Stimulated activated CD4-positive, alpha-beta T cell treated with anti-CD3 and anti-CD28 coated beads, TNF-alpha, amount 100 ng/mL, for 24 hours (primary cell): ENCODE results near the gene MMEL1.
"Not testable (repeated sequence)": the region's sequence is repeated elsewhere in the genome, so short reads cannot be mapped to it uniquely, and the experiment has no call there.

Source experiments
- DNase-seq, 3 experiments: peaks; one replicate each; pipeline ENCODE4 v3.0.0-alpha.2; 2020; ENCODE audit warnings: low read depth in 3 of 3

Gene MMEL1

DNA sequence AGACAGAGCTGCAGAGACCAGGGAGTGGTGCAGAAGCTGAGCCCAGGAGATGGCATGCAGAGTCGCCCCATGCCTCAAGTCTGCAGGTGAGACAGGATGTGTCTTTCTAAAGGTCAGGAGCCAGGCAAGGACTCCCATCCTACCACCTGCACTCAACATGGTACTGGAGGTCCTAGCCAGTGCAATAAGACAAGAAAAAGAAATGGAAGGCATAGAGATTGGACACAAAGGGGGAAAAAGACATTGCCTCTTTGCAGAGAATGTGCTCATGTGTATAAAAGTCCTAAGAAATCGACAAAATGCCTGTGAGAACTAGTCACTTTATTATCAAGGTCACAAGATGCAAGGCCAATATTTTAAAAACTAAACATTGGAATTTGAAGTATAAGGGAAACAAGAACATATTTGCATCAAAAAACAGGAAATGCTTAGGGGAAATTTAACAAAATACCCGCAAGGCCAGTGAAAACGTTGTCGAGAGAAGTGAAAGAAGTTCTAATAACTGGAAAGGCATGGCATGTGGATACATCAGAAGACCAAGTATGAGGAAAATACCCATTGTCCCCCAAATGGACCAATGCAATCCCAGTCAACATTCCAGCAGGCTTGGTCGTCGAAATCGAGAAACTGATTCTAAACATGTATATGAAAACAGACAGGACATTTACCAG lies 59.4 kb downstream of the MMEL1 start:
- DNase-seq = no peak

DNA sequence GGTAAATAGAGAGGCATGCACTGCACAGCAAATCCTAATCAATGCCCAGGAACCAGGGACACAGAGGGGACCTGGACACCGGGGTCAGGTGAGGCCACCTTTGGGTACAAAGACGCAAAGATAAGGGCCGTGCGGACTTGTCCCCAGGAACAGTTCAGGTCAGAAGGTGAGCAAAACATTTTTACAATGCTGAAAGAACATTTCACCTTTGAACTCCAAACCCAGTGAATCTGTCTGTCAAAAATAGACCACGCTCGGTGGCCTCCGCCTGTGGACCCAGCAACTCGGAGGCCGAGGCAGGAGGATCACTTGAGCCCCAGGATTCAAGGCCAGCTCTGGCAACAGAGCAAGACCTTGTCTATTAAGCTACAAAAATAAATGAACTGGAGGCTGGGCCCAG lies 61.5 kb downstream of the MMEL1 start:
- no peak for DNase-seq

DNA sequence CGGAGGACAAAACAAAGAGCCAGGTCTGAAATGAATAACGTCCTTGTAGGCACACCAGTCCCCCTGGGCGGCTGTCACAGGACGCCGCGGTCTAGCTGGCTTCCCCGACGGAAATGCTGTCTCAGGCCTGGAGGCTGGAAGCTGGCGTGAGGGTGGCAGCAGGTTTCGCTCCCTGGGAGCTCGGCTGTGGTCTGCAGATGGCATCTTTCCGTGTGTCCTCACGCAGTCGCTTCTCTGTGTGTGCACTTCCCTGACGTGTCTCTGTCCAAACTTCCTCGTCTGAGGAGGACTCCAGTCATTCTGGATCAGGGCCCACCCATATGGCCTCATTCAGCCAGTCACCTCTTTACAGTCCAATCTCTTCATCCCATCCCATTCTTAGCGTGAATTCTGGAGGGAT lies 62.5 kb downstream of the MMEL1 start:
- no peak for DNase-seq

DNA sequence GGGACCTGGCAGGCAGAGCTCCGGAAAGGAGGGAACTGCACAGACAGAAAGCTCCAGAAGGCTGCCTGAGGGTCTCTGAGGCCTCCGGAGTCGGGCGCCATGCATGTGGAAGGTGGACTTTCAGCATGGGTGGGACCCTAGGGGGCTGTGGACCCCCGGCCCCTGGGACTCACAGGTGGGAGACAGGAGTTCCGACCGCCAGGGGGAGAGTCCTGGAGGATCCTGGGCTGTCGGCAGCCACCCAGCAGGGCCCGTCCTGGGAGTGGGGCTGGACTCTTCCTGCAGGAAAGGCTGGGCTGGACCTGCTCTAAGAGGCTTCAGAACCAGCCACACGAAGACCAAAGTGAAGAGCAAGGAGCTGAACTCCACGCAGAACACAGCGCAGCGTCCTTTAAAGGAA lies 63.1 kb downstream of the MMEL1 start:
- not testable (repeated sequence) for DNase-seq

DNA sequence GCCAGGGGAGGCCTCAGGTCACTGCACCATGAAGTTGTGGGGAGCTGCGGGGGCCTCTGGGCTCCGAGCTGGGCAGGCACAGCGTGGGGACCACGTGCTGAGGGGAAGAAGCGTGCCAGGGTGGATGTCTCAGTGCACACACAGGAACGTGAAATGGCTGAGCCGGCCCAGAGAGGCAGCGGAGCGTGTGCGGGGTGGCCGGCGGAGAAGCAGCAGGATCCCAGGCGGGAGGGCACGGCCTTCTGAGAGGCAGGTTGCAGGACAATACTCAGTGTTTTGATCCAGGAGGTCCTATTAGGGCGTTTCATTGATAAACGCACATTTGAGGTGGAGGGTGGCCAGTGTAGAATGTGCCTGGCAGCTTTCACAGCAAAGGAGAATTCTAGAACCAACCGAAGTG lies 63.8 kb downstream of the MMEL1 start:
- no peak for DNase-seq

DNA sequence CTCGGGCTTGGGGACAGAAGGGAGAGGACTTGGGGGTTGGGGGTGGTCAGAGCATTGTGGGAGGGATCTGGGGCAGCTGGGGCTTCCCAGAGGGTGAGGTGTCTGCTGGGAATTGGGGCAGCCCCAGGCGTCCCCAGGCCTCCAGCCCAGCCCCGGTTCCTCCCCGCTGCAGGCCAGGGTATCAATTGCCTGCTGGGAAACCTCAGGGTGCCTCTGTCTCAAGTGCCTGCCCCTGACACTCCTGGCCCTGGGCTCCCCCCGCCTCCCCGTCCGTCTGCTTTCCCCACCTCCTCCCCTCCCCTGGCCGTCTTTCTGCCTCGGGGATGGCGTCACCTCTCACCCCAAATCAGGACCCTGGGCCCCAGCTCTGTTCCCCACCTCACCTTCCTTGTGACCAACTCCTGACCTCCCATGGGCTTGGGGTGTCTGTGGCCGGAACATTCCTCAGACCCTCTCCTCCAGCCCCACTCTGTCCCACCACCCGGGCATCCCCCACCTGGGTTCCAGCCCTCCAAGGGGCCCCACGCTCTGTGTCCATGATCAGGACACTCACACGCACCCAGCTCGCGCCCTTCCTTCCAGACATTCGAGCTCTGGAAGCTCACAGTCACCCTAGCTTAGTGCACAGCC lies 64.5 kb downstream of the MMEL1 start:
- not testable (repeated sequence) for DNase-seq

DNA sequence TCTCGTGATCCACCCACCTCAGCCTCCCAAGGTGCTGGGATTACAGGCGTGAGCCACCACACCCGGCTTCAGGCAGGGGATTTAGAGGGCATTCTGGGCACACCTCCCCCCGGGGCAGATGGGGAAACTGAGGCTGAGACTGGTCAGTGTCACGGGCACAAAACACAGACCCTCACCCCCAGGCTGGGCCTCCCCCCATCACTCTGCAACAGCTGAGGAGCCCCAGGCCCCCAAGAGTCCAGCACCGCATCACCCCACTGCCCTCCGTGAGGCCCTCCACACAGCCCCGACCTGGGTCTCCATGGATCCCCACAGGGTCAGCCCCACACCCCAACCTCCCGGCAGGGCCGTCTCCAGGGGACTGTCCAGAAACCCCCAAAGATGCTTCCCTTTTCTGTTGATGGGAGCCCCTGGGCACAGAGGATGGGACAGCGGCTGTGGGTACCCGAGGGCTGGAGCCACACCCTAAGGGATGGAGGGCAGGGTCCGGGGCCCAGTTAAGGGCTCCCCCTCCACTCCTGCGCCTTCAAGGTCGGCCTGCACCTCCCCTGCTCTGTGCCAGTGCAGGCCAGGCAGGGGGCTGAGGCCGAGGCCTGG lies 65.6 kb downstream of the MMEL1 start:
- no peak for DNase-seq

DNA sequence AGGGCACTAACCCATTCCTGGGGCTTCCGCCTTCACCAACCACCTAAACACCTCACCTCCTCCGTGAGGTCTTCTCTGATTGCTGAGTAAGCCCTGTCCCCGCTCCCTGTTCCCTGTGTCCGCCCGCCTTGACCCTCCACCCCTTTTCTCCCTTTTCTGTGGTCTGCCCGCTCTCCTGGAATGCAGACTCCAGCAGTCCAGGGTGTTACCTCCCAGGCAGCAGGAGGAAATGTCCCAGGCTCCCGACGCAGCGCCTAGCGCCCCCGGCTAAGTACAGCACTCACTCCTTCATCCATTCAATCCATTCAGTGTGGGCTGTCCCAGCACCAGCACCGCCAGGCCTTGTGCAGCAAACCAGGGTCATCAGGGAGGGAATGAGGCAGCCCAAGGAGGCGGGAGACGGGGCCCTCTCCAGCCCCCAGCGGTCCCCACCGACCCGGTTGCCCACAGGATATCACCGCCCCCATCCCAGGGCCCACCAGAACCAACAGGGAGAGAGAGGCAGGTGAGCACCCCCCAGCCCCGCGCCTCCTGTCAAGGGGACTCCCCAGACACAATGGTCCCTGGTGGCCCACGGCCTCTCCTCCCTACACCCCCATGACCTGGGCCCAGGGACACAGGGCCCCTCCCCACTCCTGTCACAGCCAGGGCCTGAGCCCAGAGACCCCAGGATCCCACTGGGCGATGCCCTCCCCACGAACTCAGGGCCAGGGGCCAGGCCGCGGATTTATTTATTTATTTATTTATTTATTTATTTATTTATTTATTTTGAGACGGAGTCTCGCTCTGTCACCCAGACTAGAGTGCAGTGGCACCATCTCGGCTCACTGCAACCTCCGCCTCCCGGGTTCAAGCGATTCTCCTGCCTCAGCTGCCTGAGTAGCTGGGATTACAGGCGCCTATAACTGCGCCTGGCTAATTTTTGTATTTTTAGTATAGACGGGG lies 66.4 kb downstream of the MMEL1 start:
- no peak for DNase-seq

DNA sequence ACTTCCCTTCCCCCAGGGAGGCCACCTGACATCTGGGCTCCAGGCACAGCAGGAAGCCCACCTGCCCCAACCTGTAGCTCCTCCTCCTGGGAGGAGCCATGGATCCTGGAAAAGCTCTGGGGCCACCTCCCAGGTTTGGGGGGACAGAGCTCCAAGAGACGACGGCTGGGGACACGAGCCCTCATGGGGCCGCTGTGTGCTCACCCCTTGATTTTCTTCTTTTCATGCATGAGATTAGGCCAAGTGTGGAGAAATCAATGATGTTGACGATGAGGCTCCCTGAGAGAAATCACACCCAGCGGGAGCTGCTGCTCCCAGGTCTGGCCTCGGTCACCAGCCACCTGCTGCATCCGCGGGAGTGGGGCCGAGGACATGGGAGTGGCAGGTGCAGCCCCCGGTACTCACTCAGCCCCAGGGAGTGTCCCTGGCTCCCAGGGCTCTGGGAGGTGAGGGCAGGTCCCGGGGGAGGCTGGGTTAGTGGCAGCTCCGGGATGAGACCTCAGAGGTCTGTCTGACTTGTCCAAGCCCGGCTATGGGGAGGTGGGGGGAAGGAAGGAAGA lies 67.9 kb downstream of the MMEL1 start:
- no peak for DNase-seq

DNA sequence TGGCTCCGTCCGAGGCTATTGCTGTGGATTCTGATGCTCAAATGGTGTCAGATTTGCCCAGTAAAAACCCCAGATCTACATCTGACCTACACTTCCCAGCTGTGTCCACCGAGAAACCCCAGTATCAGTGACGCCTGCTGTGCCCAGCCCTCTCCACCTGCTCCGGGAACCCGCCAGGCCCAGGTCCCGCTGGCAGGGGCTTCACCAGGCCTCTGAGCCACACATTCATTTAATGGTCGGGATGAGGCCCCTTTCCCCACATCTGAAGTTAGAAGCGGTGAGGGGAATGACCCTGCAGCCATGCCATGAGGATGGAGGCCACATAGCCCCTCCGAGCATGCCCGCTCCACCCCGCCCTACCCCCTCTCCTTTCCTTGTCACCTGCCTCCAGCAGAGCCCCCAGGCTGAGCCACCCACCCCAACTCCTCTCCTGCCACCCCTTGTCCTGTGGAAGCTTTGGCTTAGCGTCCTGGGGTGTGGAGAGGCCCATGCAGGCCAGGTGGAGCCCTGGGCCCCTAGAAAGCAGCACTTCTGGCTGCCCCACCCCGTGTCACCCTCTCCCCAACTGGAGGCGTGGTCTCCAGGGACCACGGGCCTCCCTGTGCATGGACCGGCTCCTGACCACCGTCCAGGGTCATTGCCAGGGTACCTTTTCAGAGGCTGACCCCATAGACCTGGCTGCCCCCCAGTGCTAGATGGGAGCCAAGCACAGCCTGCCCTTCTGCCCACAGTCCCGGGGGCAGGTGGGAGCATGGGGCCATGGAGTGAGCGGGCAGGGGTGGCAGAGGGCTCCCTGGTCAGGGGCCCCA lies 68.6 kb downstream of the MMEL1 start:
- no peak for DNase-seq

DNA sequence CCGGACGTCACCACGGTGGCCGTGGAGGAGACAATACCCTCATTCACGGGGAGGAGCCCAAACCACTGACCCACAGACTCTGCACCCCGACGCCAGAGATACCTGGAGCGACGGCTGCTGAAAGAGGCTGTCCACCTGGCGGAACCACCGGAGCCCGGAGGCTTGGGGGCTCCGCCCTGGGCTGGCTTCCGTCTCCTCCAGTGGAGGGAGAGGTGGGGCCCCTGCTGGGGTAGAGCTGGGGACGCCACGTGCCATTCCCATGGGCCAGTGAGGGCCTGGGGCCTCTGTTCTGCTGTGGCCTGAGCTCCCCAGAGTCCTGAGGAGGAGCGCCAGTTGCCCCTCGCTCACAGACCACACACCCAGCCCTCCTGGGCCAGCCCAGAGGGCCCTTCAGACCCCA lies 69.6 kb downstream of the MMEL1 start:
- DNase-seq = no peak

DNA sequence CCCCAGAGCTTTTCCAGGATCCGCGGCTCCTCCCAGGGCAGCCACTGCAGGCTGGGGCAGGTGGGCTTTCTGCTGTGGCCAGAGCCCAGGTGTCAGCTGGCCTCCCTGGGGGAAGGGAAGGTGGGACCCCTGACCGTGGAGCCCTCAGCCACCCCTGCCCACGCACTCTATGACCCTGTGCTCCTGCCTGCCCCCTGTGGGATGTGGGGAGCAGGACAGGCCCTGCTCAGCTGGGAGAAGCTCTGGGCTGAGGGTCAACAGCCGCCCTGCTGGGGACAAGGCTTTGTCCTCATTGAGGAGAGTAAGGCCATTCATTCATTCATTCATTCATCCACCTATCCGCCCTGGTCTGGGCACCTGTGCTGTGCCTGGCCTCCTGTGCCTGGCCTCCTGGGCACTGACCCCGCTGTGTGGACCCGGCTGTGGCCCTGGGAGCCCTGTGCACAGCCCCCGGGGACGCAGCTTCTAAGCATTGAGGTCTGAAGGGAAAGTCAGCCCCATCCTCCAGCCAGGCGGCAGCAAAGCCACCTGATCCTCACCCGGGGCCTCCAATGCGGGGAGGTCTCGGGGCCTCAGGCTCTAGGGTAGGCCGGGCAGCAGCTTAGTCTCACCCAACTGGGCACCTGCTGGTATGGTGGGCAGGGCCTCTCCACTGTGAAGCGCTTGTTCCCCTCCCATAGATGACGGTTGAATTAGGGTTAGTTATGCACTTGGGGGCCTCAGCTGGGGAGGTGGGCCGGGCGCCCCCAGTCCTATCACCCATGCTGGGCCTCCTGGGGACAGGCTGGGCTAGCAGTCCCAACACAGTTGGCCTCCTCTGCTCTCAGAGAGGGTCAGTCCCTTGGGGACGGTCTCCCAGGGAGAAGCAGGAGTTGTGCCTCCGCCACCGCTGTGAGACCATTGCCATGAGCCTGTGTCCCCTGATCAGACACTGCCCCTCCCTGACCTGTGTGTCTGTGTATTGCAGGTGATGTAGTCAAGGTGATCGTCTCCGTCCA lies 70.6 kb downstream of the MMEL1 start:
- DNase-seq = no peak

DNA sequence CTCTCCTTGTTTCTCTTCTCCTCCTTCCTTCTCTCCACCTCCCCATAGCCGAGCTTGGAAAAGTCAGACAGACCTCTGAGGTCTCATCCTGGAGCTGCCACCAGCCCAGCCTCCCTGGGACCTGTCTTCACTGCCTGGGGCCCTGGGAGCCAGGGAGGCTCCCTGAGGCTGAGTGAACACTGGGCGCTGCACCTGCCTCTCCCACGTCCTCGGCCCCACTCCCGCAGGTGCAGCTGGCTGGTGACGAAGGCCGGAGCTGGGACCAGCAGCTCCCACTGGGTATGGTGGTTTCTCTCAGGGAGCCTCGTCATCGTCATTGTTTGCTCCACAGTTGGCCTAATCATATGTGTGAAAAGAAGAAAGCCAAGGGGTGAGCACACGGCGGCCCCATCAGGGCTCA lies 71.4 kb downstream of the MMEL1 start:
- DNase-seq = no peak

DNA sequence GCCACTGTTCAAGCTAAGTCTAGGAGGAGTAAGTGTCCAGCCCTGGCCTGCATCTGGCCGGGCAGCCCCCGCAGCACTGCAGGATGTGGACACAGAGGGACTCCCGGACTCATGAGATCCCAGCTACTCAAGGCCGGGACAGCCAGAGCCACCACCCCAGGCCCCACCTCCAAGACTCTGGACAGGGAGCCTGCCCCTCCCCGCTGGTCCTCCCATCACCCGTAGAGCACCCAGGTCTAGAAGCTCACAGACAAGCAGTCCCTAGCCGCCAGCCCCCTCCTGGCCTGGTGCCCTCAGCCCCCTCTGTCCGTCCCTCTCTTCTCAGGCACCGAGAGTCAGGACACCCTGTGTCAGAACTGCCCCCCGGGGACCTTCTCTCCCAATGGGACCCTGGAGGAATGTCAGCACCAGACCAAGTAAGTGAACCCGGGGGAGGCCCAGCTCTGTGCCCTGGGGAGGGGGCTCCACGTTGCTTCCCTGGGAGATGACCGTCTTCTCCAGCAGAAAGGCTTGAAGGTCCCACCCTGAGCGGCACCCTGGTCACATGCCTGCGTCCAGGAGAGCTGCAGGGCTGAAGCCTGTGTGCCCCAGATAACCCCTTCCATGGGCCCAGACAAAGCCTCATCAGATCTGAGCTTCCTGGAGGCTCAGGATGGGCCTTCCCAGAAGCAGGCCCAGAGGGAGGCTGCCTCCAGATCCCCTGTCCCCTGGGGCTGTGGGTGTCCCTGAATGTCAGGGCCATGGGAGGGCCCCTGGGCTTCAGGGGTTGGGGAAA lies 72.3 kb downstream of the MMEL1 start:
- DNase-seq = no peak

DNA sequence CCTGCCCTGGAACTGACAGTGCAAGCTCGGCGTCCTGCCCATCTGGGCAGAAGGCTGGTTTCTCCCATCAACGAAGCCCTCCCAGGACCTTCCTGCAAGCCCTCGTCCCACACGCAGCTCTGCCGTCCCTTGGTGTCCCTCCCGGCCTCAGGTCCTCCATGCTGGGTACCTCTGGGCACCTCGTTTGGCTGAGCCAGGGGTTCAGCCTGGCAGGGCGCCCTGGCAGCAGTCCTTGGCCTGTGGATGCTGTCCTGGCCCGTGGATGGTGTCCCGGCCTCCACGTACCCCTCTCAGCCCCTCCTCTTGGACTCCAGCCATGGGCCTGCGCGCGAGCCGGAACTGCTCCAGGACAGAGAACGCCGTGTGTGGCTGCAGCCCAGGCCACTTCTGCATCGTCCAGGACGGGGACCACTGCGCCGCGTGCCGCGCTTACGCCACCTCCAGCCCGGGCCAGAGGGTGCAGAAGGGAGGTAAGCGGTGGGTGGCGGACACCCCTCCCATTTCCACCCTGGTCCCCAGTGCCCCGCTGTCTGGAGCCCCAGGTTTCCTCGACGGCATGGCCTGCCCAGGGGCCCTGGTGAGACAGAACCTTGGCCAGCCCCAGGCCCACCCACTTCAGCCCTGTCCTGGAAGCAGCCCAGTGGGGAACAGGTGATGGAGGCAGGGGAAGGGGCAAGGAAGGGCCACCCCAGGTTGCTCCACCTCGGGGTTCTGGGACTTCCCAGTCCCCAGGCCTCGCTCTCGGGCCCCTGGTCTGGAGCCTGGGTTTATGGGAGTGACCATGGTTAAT lies 73.1 kb downstream of the MMEL1 start:
- no peak for DNase-seq

DNA sequence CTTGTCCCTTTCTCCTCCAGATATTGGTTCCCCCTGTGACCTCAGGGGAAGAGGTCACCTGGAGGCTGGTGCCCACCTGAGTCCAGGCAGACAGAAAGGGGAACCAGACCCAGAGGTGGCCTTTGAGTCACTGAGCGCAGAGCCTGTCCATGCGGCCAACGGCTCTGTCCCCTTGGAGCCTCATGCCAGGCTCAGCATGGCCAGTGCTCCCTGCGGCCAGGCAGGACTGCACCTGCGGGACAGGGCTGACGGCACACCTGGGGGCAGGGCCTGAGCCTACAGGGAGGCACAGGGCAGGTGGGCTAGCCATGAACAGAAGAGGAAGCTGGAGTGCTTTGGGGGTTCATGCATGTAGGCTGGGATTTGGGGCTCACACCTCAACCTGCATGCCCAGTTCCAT lies 74.0 kb downstream of the MMEL1 start:
- DNase-seq = no peak

DNA sequence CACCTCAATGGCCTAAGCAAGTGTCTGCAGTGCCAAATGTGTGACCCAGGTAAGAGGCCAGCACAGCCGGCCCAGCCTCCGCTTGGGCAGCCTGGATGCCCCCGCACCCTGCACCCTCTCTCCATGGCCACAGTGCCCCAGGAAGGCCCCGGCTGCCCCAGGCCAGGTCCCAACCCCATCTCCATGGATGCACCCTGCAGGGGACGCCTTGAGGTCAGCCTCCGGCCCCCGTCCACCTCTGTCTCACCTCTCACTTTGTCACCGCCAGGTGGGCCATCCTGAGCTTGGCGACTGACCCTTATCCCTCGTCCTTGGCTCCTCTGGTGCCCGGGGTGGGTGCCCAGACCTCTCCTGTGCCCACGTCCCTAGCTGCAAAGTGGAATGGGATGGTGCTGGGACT lies 74.4 kb downstream of the MMEL1 start:
- no peak for DNase-seq
